H1 (cell line): ENCODE data around the gene EPB41L1.

Experiments used
- CHD2 ChIP-seq: IDR thresholded peaks from 2 replicates; pipeline ENCODE4 v1.6.1; 2012; ENCODE audit warnings: low read length, improper control_type of control experiment
- JUN ChIP-seq: IDR thresholded peaks from 2 replicates; pipeline ENCODE4 v1.6.1; 2011; ENCODE audit warnings: low read depth, mild to moderate bottlenecking, improper control_type of control experiment, low read length
- JUND ChIP-seq: IDR thresholded peaks from 2 replicates; pipeline ENCODE4 v1.6.1; 2011; ENCODE audit warnings: mild to moderate bottlenecking, improper control_type of control experiment, low read length
- MAFK ChIP-seq: IDR thresholded peaks from 2 replicates; pipeline ENCODE4 v1.6.1; 2012; ENCODE audit warnings: low read depth, mild to moderate bottlenecking, improper control_type of control experiment, low read length

DNA sequence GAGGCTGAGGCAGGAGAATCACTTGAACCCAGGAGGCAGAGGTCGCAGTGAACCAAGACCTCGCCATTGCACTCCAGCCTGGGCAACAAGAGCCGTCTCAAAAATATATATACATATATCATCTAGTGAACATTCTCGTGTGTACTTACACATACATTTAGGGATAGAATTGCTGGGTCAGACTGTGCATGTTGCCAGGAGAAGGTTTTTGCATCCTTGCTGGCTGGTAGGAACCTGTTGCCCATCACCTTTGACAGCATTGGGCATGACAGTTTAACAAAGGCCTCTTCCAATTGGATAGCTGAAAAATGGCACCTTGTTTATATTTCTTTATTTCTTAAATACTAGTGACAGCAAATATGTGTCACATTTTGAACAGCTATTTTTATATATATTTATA lies 87.1 kb downstream of the EPB41L1 start:
- TF ChIP-seq MAFK (no peak), JUN (no peak), CHD2 (no peak), JUND (no peak)
